Mesothelial cell of epicardium (in vitro differentiated cells): Measurements from ENCODE around the gene DDR1. TPM values are rescaled to one million over a fixed set of nuclear protein-coding genes. Genes with fewer than 3 reads are reported as not detected.

ENCODE experiments used
- DNase-seq, 2 experiments: peaks; one replicate each; pipeline ENCODE4 v3.0.0; 2021; ENCODE audit warnings: low spot score in 2 of 2; ENCODE audit not compliant: unreplicated experiment in 2 of 2
- H3K27ac Mint-ChIP-seq: 2 replicates; pipeline ENCODE4 v1.8.0; 2021; ENCODE audit warnings: mixed read lengths
- H3K27me3 Mint-ChIP-seq: 2 replicates; pipeline ENCODE4 v1.8.0; 2021; ENCODE audit warnings: low read depth, mixed read lengths
- H3K36me3 Mint-ChIP-seq: 2 replicates; pipeline ENCODE4 v1.8.0; 2021; ENCODE audit warnings: mixed read lengths
- H3K4me1 Mint-ChIP-seq: 2 replicates; pipeline ENCODE4 v1.8.0; 2021; ENCODE audit warnings: mixed read lengths
- H3K4me3 Mint-ChIP-seq: 2 replicates; pipeline ENCODE4 v1.8.0; 2021; ENCODE audit warnings: mild to moderate bottlenecking, moderate library complexity, mixed read lengths
- H3K9me3 Mint-ChIP-seq: 2 replicates; pipeline ENCODE4 v1.8.0; 2021; ENCODE audit warnings: mixed read lengths
- total RNA-seq: library from RNA; stranded (reverse); gene quantifications from 3 replicates; pipeline ENCODE4 v1.2.1, GENCODE V29; 2021
- TF ChIP-seq, protein P1 (sequence below): fragments of 200-600 bp; sonication (generic); IDR thresholded peaks from one replicate; pipeline ENCODE4 v1.5.0; 2021; ENCODE audit warnings: antibody characterized with exemption; ENCODE audit not compliant: unreplicated experiment

The DDR1 gene
- total RNA-seq, 1 donor from 2014 or later: 351 TPM

DNA sequence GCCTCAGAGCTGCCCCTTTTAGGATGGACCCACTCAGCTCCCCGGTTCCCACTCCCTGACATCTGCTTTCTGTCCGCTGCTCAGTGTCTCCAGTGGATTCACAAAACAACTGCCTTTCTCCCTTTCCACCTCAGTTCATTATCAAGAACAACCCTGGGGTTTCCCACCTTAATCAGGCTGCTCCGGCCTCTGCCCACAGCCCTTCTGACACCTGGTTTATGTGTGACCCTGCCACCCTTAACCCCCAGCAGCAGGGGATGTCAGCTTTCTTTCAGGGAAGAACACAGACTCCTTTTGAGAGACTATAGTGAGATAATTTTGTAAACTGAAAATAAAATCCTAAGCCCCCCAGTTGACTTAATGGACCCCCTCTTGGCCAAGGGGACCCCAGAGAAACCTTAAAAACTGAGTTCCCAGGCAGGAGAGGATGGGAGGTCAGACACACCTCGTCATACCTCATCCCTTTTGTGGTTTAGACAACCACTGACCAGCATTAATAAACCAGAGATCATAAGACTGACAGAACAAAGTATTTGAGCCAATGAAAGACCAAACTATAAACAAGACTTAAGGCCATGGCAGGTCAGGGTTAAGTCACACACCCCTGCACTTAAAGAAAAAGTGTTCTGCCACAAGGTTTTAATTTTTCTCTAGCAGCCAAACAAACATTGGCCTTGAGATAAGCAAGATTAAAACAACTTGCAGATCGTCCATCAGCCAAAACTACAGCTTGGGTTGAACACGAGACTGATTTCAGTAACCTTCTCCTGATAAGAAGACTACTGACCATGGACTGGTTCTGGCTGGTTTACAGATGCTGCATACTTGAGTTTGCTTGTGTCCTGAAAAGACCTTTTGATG, 42.4 kb upstream of the DDR1 start:
- Mint-ChIP-seq H3K4me1 (peaks cover 66% of the 10 kb centered on the region), H3K27ac (peak overlapping the region; percentile 87), H3K4me3 (no peak overlapping the region), H3K27me3 (no peaks in the 10 kb centered on the region), H3K9me3 (no peaks in the 10 kb centered on the region), H3K36me3 (no peaks in the 10 kb centered on the region)
- TF ChIP-seq, protein P1, sequence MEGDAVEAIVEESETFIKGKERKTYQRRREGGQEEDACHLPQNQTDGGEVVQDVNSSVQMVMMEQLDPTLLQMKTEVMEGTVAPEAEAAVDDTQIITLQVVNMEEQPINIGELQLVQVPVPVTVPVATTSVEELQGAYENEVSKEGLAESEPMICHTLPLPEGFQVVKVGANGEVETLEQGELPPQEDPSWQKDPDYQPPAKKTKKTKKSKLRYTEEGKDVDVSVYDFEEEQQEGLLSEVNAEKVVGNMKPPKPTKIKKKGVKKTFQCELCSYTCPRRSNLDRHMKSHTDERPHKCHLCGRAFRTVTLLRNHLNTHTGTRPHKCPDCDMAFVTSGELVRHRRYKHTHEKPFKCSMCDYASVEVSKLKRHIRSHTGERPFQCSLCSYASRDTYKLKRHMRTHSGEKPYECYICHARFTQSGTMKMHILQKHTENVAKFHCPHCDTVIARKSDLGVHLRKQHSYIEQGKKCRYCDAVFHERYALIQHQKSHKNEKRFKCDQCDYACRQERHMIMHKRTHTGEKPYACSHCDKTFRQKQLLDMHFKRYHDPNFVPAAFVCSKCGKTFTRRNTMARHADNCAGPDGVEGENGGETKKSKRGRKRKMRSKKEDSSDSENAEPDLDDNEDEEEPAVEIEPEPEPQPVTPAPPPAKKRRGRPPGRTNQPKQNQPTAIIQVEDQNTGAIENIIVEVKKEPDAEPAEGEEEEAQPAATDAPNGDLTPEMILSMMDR: no peak
- no peak for DNase-seq

DNA sequence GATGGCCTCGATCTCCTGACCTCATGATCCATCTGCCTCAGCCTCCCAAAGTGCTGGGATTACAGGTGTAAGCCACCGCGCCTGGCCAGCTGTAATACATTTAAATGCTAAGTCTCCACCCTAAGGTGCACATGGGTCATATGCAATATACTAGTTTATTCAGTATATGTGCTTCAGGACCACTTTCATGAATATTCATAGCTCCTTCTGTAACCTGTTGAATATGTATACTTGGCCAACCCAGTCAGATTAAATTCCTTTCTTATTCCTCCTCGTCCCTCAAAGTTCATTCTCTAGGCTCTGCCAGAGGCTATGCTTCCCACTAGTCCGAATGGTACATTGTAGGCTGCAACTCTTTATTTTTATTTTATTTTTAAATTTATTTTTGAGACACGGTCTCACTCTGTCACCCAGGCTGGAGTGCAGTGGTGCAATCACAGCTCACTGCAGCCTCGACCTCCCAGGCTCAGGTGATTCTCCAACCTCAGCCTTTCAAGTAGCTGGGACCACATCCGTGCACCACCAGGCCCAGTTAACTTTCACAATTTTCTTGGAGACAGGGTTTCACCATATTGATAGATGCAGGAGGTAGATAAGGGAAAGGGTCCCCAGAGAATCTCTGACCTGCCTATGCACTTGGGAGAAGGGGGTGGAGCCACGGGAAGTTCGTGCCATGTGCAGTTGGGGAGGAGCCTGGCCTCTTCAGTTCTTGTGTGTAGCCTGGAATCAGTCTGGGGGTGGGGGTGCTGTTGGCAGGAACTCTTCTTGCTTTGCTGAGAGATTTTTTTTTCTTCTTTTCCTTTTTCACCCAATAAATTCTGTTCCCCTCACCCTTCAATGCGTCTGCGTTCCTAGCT, 41.3 kb upstream of the DDR1 start:
- Mint-ChIP-seq H3K36me3 (no peaks in the 10 kb centered on the region), H3K27me3 (no peaks in the 10 kb centered on the region), H3K9me3 (no peaks in the 10 kb centered on the region), H3K4me3 (peak overlapping the region; percentile 32), H3K27ac (peak overlapping the region; percentile 97), H3K4me1 (peaks cover 68% of the 10 kb centered on the region)
- TF ChIP-seq, protein P1: no peak
- no peak for DNase-seq

DNA sequence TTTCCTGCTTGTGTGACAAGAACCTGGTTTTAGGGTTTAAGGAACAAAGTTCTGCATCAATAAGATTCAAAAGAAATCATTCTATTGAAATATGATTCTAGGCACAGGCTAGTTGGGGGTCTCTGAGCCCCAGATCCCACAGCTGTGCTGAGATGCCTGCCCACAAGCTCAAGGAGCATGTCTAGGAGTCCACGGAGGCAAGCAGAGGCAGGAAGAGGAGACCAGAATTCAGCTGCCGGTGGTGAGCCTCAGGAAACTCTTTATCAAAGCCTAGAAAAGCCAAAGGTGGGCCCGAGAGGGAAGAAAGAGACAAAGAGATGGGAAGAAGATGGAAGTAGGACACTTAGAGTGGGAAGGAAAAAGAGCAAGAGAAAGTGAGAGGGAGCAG, 40.7 kb upstream of the DDR1 start:
- no peaks in the 10 kb centered on the region for H3K36me3 Mint-ChIP-seq
- no peak for DNase-seq
- H3K27me3 Mint-ChIP-seq: no peaks in the 10 kb centered on the region
- peak overlapping the region; percentile 97 for H3K27ac Mint-ChIP-seq
- no peaks in the 10 kb centered on the region for H3K9me3 Mint-ChIP-seq
- TF ChIP-seq, protein P1: no peak
- peaks cover 73% of the 10 kb centered on the region for H3K4me1 Mint-ChIP-seq
- peak overlapping the region; percentile 32 for H3K4me3 Mint-ChIP-seq

DNA sequence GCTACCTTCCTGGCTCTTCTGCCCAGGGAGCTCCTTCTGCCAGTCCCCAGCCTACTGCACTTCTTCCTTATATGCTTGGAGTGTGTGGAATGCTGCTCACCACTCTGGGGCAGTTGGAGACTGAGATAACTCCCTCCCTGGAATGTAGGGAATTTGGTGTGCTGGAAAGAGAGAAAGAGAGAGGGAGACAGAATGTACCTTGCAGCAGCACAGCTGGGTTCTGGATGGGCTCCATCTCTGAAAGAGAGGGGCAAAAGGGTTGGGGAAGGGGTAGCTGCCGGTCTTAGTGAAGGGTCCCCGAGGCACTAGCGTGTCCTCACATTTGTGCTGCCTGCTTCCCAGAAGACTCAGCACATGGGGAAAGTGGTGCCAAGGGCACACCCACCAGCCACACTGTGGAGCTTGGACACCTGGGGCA, 40.2 kb upstream of the DDR1 start:
- Mint-ChIP-seq H3K27me3 (no peaks in the 10 kb centered on the region), H3K36me3 (no peaks in the 10 kb centered on the region), H3K9me3 (no peaks in the 10 kb centered on the region), H3K4me3 (peak overlapping the region; percentile 32), H3K27ac (peak overlapping the region; percentile 97), H3K4me1 (peaks cover 74% of the 10 kb centered on the region)
- no peak for DNase-seq
- TF ChIP-seq, protein P1: no peak

DNA sequence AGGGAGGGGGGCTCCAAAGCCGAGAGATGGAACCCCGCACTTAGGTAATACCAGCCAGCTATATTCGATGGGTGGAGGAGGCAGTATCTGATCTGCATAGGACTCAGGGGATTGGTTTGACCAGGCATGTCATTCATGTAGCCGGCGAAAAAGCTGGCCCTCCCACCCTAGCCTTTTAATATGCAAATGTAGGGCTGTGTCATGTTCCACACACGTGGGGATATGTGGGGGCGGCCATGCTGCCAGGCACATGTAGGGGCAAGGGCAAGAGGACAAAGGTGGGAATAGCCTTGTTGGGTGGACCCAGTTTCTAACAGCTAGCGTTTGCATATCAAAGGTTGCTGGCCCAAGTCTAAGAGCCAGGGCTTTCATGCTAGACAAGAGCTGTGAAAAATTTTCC, 39.1 kb upstream of the DDR1 start:
- Mint-ChIP-seq H3K4me1 (peaks cover 76% of the 10 kb centered on the region), H3K36me3 (peaks cover 2% of the 10 kb centered on the region), H3K27ac (peak overlapping the region; percentile 97), H3K4me3 (no peak overlapping the region), H3K27me3 (no peaks in the 10 kb centered on the region), H3K9me3 (peaks cover 4% of the 10 kb centered on the region)
- TF ChIP-seq, protein P1: no peak
- no peak for DNase-seq
